ENCODE measurements around the gene IL16.

GRCh38 chr15:81282606-81282895 lies 85.9 kb downstream of the IL16 start:
- no peak for TF ChIP-seq CTCF (IDR thresholded peaks at IDR 0.05 in 8 of 11, conservative IDR thresholded peaks at IDR 0.05 in 3 of 11)
- TF ChIP-seq POLR2A (IDR thresholded peaks at IDR 0.05): no peak
- no peak for TF ChIP-seq POLR2AphosphoS5 (IDR thresholded peaks at IDR 0.05)
